OCI-LY7 (cell line): ENCODE data around the gene BCO2.

Experiments
- CTCF ChIP-seq: fragments of 200-600 bp; sonication (generic); conservative IDR thresholded peaks from 2 replicates; pipeline ENCODE4 v1.5.1; 2014; ENCODE audit warnings: mild to moderate bottlenecking, antibody characterized with exemption, low read length, moderate library complexity, mixed read lengths
- EZH2phosphoT487 ChIP-seq: fragments of 200-600 bp; sonication (generic); IDR thresholded peaks from 2 replicates; pipeline ENCODE4 v1.6.1; 2018; ENCODE audit warnings: low read depth, borderline replicate concordance, mild to moderate bottlenecking, mixed run types, antibody characterized with exemption, low read length, moderate library complexity, mixed read lengths

- no peak for TF ChIP-seq CTCF
- TF ChIP-seq EZH2phosphoT487 = no peak
Measured at GRCh38 chr11:112167145-112167544, 8.2 kb upstream of the BCO2 start, which contains the start of gene TEX12.
